Measurements from ENCODE around the gene RARG. TPM values are rescaled to one million over a fixed set of nuclear protein-coding genes. Genes with fewer than 3 reads are reported as not detected.
A peak's percentile ranks its signal among the peaks of the same experiment; 100 is the strongest.

Gene RARG
- total and polyA plus RNA-seq, 2 of the 4 experiments (the other 2 are of a cell fraction): 7.9 to 30.9 TPM

DNA sequence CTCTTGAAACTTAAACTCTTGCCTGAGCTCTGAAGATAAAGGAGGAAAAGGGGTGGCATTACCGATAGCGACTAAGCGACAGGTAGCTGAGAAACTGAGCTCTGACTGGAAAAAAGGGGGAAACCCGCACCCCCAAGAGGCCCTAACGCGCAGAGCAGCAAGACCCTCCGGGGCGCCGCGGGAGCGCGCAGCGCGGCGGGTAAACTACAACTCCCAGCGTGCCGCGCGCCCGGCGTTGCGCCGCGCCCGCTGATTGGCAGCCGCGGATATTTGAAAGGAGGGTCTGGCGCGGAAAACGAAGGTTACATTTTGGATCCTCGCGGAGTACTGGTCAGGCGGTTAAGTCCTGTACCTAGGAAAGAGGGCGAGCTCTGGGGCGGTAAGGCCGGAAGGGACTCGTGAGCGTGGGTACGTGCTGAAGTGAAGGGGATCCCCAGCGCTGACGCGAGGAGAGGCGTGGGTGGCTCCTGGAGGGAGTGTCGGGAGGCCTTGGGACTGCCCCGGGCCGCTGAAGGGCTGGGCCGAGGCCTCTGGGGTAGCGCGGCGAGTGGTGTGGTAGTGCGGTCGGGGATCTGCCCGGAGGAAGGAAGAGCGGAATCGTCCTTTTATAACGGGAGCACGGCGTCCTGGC, 36.1 kb upstream of the RARG start, which contains the start of gene ESPL1 (continued):
- TF ChIP-seq RFX5 (IDR thresholded peaks at IDR 0.05; ENCODE audit: low read depth, low read length): no peak
- TF ChIP-seq NFE2L2 (IDR thresholded peaks at IDR 0.05; ENCODE audit: low read depth, low read length): no peak

DNA sequence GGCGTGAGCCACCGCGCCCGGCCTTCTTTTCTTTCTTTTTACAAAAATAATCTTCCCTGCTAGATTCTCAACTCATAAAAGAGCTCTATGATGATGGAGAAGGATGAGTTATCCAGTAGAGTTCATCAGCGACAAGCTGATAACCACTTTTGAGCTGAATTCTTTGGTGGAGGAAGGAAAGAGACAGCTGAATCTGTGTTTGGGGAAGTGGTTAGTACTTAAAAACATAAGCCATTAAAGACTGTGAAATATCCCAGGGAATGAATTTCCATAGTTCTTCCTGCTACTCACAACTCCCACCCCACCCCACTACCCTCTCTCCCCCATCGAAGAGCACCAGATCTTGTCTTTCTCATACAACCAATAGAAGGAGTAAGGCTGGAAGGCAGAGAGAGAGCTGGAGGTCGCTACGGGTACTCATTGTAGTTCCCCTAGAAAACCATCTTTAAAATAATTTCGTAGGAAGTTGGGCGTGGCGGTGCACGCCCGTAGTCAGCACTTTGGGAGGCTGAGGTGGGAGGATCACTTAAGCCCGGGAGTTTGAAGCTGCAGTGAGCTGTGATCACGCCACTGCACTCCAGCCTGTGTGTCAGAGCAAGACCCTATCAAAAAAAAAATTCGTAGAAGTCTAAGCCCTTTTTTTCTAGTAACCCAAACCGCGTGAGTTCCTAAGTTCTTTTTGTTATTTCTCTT, 35.4 kb upstream of the RARG start:
- in situ Hi-C loops (cut with MboI; ENCODE audit: low sequenced_read_pairs): no loop called here
- peak overlapping the region; percentile 73; the same call in 1 of the 2 replicates for H4K5ac ChIP-seq (ENCODE audit: low read depth, low read length)
- H3K9me1 ChIP-seq (ENCODE audit: insufficient read depth, low read length): peaks cover 14% of the 10 kb centered on the region
- H2BK20ac ChIP-seq (ENCODE audit: low read depth, low read length): no peak overlapping the region
- H3K14ac ChIP-seq (replicated peaks; ENCODE audit: low read depth, low read length): peak overlapping the region; percentile 90
- no peak overlapping the region for H2AK9ac ChIP-seq (replicated peaks; ENCODE audit: low read depth, low read length, poor library complexity)
- H3K27me3 ChIP-seq (ENCODE audit: control insufficient read depth, insufficient read depth, low read length): no peaks in the 10 kb centered on the region
- DNase-seq (no peak), ATAC-seq (ENCODE audit: low read depth) (no peak)
- ChIA-PET POLR2A (ENCODE audit: unreplicated experiment) (no interaction called here), CTCF (interaction anchor here (0.7 to 1.6 kb wide), 3 partner anchors 11 to 13 kb away, joined by 3 to 6 read pairs (median 4); no protein-coding TSS in a partner anchor)
- H3K23ac ChIP-seq (ENCODE audit: low read depth, low read length): peak overlapping the region; percentile 58; the same call in 1 of the 2 replicates
- H3K18ac ChIP-seq (ENCODE audit: low read depth, low read length): no peak overlapping the region
- H3K36me3 ChIP-seq (ENCODE audit: control insufficient read depth, insufficient read depth, low read length): 0 out of 2 replicates have a peak, but pooled peaks cover 2% of the 10 kb centered on the region
- peak overlapping the region; percentile 9; the same call in 1 of the 2 replicates for H2AK5ac ChIP-seq (ENCODE audit: low read depth, low read length)
- H4K91ac ChIP-seq (ENCODE audit: insufficient read depth, low read depth, low read length): no peak overlapping the region; the same call in 1 of the 2 replicates
- no peak overlapping the region for H3K56ac ChIP-seq (ENCODE audit: extremely low read depth, insufficient read depth, low read length)
- no CpG with 5 or more reads among the region's 18 CpGs for WGBS, 2 experiments (ENCODE audit: extremely low coverage in 2 of 2, insufficient read length in 1 of 2)
- H3K4me3 ChIP-seq (ENCODE audit: insufficient read depth, low read depth, low read length): peak overlapping the region; percentile 90
- peak overlapping the region; percentile 59 for H2BK120ac ChIP-seq (ENCODE audit: low read depth, low read length)
- no peak overlapping the region for H3K27ac ChIP-seq (ENCODE audit: insufficient read depth, low read length)
- H3K4me1 ChIP-seq (ENCODE audit: control insufficient read depth, insufficient read depth, low read length): peaks cover 7% of the 10 kb centered on the region; the same call in 1 of the 2 replicates
- peak overlapping the region; percentile 83 to 95 for H4K8ac ChIP-seq (ENCODE audit: low read depth in 2 of 2, low read length in 2 of 2)
- peak overlapping the region; percentile 62; the same call in 1 of the 2 replicates for H3K9ac ChIP-seq (ENCODE audit: low read depth, low read length)
- no peaks in the 10 kb centered on the region; the same call in 1 of the 2 replicates for H4K20me1 ChIP-seq (ENCODE audit: insufficient read depth, low read length)
- H3K9me3 ChIP-seq (ENCODE audit: control insufficient read depth, insufficient read depth, low read length): no peaks in the 10 kb centered on the region
- dilution Hi-C loops (cut with HindIII; ENCODE audit: low sequenced_read_pairs, unreplicated experiment): no loop called here
- 0 out of 3 replicates have a peak overlapping the region, but pooled peaks have one; percentile 33 for H2BK15ac ChIP-seq (ENCODE audit: low read depth, low read length)
- peak overlapping the region; percentile 99 for H2AFZ ChIP-seq (replicated peaks; ENCODE audit: low read length, poor library complexity)
- intact Hi-C loops (cut with micrococcal nuclease): no loop called here
- peak overlapping the region; percentile 90 for H3K4me2 ChIP-seq (ENCODE audit: low read depth, low read length)
- peak overlapping the region; percentile 79; the same call in 1 of the 2 replicates for H3K4ac ChIP-seq (ENCODE audit: low read depth, low read length)
- peak overlapping the region; percentile 17 for H2BK5ac ChIP-seq (ENCODE audit: low read depth, low read length, poor library complexity, severe bottlenecking)
- no TSS peak for BruUV-seq (replicated peaks)
- H3K79me1 ChIP-seq (ENCODE audit: low read depth in 1 of 2, low read length in 2 of 2): peaks cover 31 to 40% of the 10 kb centered on the region in 2 experiments
- TF ChIP-seq BHLHE40 (IDR thresholded peaks at IDR 0.05; ENCODE audit: low read depth, low read length): no peak
- no peak for TF ChIP-seq POLR2A (IDR thresholded peaks at IDR 0.05; ENCODE audit: low read depth, low read length)
- TF ChIP-seq, protein P1, sequence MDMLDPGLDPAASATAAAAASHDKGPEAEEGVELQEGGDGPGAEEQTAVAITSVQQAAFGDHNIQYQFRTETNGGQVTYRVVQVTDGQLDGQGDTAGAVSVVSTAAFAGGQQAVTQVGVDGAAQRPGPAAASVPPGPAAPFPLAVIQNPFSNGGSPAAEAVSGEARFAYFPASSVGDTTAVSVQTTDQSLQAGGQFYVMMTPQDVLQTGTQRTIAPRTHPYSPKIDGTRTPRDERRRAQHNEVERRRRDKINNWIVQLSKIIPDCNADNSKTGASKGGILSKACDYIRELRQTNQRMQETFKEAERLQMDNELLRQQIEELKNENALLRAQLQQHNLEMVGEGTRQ (IDR thresholded peaks at IDR 0.05; ENCODE audit: low read depth, low read length): no peak
- TF ChIP-seq MAFK (IDR thresholded peaks at IDR 0.05; ENCODE audit: low read depth, low read length): no peak
- no peak for TF ChIP-seq CEBPB (IDR thresholded peaks at IDR 0.05; ENCODE audit: low read depth, low read length)
- TF ChIP-seq CHD1 (IDR thresholded peaks at IDR 0.05; ENCODE audit: low read depth, low read length): no peak
- TF ChIP-seq MAZ (IDR thresholded peaks at IDR 0.05; ENCODE audit: borderline replicate concordance, low read depth, low read length): no peak
- TF ChIP-seq RFX5 (IDR thresholded peaks at IDR 0.05; ENCODE audit: low read depth, low read length): no peak
- no peak for TF ChIP-seq RAD21 (IDR thresholded peaks at IDR 0.05; ENCODE audit: low read length)
- TF ChIP-seq RCOR1 (IDR thresholded peaks at IDR 0.05; ENCODE audit: insufficient replicate concordance, low read length): no peak
- TF ChIP-seq SMC3 (IDR thresholded peaks at IDR 0.05; ENCODE audit: low read depth, low read length): no peak
- TF ChIP-seq, protein P2, sequence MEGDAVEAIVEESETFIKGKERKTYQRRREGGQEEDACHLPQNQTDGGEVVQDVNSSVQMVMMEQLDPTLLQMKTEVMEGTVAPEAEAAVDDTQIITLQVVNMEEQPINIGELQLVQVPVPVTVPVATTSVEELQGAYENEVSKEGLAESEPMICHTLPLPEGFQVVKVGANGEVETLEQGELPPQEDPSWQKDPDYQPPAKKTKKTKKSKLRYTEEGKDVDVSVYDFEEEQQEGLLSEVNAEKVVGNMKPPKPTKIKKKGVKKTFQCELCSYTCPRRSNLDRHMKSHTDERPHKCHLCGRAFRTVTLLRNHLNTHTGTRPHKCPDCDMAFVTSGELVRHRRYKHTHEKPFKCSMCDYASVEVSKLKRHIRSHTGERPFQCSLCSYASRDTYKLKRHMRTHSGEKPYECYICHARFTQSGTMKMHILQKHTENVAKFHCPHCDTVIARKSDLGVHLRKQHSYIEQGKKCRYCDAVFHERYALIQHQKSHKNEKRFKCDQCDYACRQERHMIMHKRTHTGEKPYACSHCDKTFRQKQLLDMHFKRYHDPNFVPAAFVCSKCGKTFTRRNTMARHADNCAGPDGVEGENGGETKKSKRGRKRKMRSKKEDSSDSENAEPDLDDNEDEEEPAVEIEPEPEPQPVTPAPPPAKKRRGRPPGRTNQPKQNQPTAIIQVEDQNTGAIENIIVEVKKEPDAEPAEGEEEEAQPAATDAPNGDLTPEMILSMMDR (conservative IDR thresholded peaks at IDR 0.05; ENCODE audit: low read depth, low read length): no peak
